GM21526 (cell line): ENCODE measurements around the gene BCL3.
"Not testable (repeated sequence)": the region's sequence is repeated elsewhere in the genome, so short reads cannot be mapped to it uniquely, and the experiment has no call there.

Experiments
- ATAC-seq: cut with Tn5 transposase; IDR thresholded peaks from one replicate; pipeline ENCODE4 v1.9.1; 2021; ENCODE audit warnings: moderate library complexity; ENCODE audit not compliant: unreplicated experiment, low FRiP score

BCL3 gene

DNA sequence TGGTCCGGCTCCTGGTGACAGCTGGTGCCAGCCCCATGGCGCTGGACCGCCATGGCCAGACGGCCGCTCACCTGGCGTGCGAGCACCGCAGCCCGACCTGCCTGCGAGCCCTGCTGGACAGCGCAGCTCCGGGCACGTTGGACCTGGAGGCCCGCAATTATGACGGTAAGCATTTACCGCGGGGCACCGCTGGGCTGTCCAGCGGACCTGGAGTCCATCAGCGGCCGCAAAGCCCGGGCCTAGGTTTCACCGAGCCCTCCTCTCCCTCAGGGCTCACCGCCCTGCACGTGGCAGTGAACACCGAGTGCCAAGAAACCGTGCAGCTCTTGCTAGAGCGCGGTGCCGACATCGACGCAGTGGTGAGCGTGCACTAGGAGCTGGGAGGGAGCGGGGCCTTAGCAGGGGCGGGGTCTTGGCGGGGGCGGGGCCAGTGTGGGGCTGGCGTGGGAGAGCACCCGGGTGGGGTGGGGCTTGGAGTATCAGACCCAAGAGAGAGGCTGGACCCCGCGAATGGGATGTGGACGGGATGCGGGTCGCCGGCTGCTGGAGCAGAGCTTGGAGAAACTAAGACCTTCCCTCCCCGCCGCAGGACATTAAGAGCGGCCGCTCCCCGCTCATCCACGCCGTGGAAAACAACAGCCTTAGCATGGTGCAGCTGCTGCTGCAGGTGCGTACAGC lies 8.7 kb downstream of the BCL3 start:
- no peak for ATAC-seq

DNA sequence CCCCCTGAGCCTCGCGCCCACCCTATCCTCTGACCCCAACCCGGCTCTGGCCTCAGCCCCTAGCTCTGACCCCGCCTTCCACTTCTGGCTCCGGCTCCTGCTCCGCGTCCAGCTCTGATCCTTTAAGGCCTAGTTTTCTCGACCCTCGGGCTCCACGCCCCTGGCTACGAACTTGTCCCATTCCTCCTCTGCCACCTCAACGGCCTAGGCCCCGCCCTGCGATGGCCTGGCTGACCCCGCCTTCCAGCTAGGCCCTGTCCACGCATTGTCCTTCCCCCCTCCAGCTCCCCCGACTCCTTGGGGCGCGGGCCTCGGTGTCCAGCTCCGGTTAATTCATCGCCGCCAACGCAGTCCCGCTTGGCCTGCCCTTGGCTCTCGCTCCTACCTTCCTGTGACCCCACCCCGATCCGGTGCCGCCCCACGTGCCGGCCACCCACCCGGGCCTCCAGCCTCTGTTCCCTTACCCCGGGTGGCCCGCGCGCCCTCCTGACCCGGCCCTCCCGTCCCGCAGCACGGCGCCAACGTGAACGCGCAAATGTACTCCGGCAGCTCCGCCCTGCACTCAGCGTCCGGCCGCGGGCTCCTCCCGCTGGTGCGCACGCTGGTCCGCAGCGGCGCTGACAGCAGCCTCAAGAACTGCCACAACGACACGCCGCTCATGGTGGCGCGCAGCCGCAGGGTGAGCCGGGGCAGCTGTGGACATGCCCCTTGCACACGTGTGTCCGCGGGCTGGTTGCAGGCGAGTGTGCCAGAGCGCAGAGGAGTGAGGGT lies 9.4 kb downstream of the BCL3 start:
- ATAC-seq = no peak

DNA sequence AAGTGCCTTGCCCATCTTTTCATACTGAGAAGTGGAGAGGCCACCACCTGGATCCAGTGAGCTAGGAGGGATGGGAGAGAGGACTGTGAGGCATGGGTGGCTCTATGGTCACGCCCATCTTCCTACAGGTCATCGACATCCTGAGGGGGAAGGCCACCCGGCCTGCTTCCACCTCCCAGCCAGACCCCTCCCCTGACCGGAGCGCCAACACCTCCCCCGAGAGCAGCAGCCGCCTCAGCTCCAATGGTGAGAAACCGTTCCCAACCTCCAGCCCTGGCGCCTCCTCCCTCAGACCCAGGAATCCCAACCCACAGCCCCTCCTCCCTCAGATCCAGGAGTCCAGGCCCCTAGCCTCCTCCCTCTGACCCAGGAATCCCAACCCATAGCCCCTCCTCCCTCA lies 10.1 kb downstream of the BCL3 start:
- ATAC-seq = no peak

DNA sequence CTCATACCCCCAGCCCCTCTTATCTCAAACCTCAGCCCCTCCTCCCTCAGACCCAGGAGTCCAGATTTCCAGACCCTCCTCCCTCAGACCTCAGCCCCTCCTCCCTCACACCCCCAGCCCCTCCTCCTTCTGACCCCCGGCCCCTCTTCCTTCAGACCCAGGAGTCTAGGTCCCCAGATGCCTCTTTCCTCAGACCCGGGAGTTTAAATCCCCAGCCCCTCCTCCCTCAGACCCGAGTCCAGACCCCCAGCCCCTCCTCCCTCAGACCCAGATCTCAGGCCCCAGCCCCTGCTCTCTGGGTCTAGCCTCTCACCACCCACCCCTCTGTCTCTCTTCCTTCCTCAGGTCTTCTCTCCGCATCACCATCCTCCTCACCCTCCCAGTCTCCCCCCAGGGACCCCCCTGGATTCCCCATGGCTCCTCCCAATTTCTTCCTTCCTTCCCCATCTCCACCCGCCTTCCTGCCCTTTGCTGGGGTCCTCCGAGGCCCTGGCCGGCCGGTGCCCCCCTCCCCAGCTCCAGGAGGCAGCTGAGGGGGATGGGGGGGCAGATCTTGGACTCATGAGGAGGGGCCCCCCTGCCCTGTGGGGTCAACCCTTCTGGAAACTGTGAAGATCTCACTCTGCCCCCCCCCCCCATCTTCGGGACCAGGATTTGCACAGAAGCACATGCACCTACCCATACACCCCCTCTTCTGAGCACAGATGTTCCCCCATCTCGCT lies 10.7 kb downstream of the BCL3 start:
- no peak for ATAC-seq

DNA sequence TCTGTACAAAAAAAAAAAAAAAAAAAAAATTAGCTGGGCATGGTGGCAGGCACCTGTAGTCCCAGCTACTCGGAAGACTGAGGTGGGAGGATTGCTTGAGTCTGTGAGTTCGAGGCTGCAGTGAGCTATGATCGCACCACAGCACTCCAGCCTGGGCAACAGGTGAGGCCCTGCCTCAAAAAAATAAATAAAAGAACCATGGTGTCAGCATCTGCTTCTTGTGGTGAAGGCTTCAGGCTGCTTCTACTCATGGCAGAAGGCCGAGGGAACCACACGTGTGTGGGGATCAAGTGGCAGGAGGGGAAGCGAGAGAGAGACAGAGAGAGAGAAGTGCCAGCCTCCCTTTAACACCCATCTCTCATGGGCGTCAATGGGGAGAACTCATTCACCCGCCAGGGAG lies 13.5 kb downstream of the BCL3 start:
- ATAC-seq = no peak

DNA sequence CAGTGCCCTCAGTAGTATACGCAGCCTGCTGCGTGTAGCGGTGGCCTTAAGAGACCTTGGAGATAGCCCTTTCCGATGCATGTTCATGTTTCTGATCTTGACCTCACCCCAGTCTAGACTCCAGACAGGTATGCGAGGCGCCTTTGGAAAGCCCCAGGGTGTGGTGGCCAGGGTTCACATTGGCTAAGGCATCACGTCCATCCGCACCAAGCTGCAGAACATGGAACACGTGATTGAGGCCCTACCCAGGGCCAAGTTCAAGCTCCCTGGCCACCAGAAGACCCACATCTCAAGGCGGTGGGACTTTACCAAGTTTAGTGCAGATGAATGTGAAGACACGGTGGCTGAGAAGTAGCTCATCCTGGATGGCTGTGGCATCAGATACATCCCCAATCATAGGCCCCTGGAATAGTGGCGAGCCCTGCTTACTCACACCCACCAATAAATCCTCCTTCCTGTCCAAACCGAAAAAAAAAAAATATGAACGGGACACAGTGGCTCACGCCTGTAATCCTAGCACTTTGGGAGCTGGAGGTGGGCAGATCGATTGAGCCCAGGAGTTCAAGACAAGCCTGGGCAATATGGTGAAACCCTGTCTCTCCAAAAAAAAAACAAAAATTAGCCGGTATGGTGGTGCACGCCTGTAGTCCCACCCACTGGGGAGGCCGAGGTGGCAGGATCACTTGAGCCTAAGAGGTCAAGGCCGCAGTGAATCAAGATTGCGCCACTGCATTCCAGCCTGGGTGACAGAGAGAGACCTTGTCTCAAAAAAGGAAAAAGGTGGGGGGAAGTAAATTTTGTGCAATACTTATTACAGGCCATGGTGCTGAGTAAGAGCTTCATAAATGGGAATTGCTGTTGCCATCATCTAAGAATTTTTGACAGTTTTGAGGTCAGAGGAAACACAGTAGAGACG lies 16.8 kb downstream of the BCL3 start:
- ATAC-seq = no peak

DNA sequence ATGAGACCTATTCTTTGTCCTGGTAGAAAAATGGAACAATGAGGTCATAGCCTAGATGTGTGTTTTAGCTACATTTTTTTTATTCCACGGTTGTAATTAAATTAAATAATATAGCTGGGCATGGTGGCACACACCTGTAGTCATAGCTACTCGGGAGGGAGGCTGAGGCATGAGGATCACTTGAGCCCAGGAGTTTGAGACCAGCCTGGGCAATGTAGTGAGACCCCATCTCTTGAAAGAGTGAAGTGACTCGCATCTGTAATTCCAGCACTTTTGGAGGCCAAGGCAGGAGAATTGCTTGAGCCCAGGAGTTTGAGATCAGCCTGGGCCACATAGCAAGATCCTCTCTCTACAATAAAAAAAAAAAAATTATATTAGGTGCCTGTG lies 17.4 kb downstream of the BCL3 start:
- no peak for ATAC-seq

DNA sequence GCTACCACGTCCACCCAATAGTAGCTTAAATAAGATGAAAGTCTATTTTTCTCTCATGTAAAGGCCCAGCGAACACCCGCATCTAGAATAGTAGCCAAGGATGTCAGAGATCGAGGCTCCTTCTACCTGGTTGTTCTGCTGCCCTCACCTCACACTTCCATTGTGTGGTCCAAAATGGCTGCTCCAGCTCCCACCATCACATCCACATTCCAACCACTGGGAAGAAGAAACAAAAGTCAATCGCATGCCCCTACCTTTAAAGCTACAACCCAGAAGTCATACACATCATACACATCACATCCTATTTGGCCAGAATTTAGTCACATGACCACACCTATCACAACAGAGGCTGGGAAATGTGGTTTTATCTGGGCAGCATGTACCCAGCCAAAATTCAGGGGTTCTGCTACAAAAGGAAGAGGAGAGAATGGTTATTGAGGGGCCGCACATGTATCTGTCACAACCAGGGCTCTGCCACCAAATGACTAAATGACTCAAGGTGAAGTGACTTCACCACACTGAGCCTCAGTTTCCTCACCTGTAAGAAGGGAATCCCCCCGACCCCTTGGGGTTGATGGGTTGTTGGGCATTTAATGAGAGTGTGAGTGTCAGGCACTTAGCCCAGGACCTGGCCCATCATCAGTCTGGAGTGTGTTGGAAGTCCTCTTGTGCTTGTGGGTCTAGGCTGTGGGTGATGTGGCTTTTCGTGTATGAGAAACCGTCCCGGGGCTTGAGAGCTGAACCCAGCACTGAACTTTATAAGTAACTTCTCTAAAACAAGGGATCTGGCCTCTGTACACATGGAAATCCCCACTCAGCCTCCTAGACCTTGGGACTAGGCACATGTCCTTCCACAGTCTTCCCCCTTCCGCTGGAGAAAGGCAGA lies 19.0 kb downstream of the BCL3 start:
- ATAC-seq = no peak

DNA sequence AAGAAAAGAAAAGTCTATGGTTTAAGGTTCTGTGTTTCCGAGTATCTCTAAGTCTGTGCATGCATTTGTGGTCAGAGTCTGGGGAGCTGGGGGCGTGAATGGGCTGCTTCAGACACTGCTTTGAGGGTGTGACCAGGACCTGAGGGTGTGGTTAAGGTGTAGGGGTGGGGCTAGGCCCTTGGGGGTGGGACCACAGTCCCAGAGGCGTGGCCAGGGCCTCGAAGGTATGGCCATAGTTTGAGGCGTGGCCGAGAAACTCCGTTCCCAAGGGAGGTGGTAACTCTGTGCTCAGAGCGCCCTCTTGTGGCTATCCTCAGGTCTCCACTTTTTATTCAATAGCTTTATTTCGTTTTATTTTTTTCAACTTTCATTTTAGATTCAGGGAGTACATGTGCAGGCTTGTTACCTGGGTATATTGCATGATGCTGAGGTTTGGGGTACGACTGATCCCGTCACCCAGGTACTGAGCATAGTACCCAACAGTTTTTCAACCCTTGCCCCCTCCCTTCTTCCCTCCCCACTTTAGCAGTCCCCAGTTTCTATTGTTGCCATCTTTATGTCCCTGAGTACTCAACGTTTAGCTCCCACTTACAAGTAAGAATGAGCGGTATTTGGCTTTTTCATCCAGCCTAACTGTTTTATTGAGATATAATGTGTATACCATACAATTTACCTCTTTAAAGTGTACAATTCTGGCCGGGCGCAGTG lies 22.2 kb downstream of the BCL3 start:
- ATAC-seq = peak; percentile 97

DNA sequence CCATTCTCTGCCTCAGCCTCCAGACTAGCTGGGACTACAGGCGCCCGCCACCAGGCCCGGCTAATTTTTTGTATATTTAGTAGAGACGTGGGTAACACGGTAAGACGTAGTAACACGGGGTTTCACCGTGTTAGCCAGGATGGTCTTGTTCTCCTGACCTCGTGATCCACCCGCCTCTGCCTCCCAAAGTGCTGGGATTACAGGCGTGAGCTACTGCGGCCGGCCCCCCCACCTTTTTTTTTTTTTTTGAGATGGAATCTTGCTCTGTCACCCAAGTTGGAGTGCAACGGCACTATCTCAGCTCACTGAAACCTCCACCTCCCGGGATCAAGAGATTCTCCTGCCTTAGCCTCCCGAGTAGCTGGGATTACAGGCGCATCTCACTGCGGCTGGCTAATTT lies 23.6 kb downstream of the BCL3 start:
- not testable (repeated sequence) for ATAC-seq

DNA sequence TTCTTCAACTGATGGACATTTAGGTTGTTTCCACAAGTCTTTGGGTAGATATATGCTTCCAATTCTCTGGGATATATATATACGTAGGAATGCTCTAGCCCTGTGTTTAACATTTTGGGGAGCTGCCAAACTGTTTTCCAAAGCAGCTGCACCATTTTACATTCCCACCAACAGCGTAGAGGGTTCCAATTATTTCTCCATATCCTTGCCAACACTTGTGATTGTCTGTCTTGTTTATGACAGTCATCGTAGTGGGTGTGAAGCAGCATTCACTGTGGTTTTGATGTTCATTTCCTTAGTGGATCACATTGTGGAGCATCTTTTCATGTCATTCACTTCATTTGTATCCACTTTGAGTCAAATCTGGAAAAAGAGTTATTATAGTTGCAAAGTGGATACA lies 24.5 kb downstream of the BCL3 start:
- no peak for ATAC-seq

DNA sequence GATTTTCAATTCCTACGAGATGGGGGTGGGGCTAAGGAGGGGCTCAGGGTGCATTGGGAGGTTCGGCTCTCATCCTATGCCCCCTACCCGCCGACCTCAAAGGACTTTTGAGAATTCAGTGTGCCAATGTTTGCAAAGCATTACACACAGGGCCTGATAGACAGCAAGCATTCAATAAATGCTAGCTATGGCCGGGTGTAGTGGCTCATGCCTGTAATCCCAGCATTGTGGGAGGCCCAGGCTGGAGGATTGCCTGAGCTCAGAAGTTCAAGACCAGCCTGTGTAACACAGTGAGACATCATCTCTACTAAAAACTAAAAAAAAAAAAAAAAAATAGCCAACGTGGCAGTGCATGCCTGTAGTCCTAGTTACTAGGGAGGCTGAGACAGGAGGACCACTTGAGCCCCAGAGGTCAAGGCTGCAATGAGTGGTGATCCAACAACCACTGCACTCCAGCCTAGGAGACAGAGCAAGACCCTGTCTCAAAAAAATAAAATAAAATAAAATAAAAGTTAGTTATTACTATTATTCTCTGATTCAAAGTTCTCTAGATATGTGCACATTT lies 27.2 kb downstream of the BCL3 start:
- no peak for ATAC-seq

DNA sequence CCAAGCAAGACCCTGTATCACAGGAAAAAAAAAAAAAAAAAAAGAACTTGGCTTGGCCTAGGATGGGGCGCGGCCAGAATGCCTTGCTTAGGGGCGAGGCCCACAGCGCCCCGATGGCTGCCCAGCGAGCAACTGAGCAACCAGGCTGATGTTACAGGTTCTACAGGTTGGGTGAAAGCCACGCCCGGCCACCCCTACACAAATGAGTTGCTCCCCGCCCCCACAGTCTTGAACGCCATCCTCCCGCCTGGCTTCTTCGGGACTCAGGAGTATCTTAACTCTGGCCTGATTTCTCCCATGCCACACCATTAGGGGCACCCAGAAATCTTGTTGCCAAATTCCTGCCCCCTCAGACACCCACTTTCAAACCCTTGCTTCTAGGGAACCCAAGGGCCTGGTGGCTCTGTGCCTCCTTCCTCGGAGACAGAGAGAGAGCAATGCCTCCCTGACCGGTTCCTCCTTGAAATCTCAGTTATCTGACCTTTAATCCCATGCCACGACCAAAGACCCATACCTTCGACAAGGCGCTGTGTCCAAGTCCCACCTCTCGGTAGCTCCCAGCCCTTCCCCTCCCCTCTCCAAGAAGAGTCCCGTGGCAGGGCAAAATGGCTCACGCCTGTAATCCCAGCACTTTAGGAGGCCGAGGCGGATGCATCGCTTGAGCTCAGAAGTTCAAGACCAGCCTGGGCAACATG lies 28.0 kb downstream of the BCL3 start:
- ATAC-seq = no peak

DNA sequence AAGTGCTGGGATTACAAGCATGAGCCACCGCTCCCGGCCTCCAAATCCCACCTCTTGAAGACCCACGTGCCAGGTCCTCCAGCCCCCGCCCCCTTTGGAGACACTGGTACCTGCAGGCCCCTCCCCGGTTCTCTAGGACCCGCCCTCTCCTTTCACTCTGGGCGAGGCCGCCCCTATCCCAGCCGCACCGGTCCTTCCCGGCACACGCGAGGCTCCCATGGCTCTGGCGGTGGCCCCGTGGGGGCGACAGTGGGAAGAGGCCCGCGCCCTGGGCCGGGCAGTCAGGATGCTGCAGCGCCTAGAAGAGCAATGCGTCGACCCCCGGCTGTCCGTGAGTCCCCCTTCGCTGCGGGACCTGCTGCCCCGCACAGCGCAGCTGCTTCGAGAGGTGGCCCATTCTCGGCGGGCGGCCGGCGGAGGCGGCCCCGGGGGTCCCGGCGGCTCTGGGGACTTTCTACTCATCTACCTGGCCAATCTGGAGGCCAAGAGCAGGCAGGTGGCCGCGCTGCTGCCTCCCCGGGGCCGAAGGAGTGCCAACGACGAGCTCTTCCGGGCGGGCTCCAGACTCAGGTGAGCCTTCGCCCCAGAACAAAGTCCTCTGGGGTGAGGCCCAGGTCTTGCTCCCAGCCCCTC lies 29.3 kb downstream of the BCL3 start, which contains the start of gene CBLC:
Gene CBLC, plus strand, starts transcription at position 176 of the 633 bp plus-strand sequence. Its CDS starts 42 bp downstream, at position 218.
- ATAC-seq = no peak

DNA sequence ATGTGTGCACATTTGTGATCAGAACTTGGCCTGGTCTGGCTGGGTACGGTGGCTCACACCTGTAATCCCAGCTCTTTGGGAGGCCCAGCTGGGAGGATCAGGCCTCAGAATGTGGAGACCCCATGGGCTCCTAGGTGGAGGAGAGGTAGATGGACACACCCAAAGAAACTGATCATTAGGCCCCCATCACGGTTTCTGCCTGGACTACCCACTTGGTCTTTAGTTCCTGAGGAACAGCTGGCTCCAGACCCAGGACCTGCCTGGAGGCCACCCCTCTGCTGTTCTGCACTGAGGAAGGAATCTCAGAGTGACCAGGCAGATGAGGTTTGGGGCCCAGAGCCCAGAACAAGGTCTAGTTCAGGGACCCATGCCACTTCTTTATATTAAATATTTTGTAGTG lies 30.6 kb downstream of the BCL3 start:
- ATAC-seq = no peak

DNA sequence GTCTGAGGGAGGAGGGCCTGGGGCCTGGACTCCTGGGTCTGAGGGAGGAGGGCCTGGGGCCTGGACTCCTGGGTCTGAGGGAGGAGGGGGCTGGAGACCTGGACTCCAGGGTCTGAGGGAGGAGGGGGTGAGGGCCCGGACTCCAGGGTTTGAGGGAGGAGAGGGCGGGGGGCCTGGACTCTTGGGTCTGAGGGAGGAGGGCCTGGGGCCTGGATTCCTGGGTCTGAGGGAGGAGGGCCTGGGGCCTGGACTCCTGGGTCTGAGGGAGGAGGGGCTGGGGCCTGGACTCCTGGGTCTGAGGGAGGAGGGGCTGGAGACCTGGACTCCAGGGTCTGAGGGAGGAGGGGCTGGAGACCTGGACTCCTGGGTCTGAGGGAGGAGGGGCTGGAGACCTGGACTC lies 33.2 kb downstream of the BCL3 start:
- ATAC-seq = not testable (repeated sequence)

DNA sequence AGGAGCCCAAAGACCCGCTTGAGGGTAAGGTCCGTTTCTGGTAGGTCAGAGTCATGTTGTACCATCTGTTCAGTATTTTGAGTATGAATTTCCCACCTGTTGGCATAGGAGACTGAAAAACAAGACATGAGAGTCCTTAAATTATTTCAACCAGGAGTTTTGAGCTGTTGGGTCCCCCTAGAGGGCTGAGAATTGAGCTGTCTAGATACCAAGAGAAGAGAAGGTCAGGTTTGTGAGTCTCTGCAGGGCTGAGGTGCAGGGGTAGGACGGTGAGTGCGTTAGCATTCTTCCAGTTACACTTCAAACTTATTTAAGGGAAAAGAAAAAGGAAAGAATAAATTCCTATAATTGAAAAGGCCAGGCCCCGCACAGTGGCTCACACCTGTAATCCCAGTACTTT lies 34.2 kb downstream of the BCL3 start:
- no peak for ATAC-seq

DNA sequence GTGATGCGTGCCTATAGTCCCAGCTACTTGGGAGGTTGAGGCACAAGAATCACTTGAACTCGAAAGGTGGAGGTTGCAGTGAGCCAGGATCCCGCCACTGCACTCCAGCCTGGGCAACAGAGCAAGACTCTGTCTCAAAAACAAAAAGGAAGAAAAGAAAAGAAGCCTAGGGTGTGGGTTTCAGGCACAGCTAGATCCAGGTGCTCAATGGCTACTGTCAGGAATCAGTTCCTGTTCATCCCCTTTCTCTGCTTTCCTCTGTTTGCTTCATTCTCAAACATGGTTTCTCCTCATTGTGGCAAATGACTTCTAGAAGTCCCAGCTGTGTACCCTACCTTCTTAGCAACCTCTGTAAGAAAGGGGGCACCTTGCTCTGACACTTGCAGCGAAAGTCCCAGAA lies 35.0 kb downstream of the BCL3 start:
- ATAC-seq = no peak
